ENCODE data around the gene MBLAC1.
A peak's percentile ranks its signal among the peaks of the same experiment; 100 is the strongest.

The MBLAC1 gene

DNA sequence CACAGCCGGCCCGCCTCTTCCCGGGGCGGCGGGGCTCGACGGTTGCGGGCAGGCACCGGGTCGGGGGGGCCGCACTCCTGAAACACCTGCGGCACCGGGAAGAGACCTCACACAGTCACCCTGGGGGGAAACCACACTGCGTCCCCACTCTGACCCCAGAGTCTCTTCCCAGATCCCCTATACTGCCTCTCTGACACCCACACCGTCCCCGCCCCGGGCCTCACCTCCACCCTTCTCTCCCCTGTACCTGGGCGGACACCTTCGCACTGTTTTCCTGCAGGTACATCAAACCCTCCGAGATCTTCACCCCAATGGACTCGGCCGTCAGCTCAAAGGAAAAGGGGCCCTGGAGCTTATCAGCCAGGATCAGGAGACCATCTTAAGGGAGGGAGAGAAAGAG is 45.1 kb downstream of the MBLAC1 start:
- no peak for DNase-seq (ENCODE audit: extremely low read depth, low read depth)
- no peak overlapping the region for H3K4me3 ChIP-seq (replicated peaks; ENCODE audit: low read depth, low read length)
- TF ChIP-seq, protein P1, sequence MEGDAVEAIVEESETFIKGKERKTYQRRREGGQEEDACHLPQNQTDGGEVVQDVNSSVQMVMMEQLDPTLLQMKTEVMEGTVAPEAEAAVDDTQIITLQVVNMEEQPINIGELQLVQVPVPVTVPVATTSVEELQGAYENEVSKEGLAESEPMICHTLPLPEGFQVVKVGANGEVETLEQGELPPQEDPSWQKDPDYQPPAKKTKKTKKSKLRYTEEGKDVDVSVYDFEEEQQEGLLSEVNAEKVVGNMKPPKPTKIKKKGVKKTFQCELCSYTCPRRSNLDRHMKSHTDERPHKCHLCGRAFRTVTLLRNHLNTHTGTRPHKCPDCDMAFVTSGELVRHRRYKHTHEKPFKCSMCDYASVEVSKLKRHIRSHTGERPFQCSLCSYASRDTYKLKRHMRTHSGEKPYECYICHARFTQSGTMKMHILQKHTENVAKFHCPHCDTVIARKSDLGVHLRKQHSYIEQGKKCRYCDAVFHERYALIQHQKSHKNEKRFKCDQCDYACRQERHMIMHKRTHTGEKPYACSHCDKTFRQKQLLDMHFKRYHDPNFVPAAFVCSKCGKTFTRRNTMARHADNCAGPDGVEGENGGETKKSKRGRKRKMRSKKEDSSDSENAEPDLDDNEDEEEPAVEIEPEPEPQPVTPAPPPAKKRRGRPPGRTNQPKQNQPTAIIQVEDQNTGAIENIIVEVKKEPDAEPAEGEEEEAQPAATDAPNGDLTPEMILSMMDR (IDR thresholded peaks at IDR 0.05; ENCODE audit: low read depth, low read length, missing control alignments): no peak

DNA sequence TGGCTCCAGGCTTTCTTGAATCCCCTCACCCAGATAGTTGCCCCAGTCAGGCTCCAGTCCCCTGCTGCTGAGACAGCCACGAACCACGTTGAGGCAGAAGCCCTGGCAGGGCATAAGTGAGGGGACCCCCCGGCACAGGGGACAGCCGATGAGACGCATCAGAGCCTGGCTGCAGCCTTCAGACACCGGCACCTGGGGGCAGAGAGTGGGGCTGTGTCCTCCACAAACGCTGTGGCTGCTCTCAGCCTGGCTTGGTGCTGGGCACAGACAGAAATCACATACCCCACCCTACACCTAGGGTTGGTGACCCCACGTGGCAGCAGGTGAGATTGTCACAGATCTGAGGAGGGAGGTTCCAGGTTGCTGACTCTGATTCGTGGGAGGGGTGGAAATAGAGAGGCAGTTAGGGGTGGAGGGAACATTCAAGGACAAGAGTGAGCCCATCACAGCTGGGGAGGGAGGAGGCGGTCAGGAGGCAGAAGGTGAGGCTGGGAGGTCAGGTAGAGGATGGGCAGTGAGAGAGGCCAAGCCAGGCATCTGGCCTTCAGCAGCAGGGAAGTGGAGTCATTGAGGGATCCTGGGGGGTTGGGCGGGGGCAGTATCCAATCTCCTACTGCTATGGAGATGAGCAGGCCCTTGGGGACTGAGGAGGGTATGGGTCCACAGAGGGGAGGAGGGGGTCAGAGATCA is 47.2 kb downstream of the MBLAC1 start:
- H3K4me3 ChIP-seq (replicated peaks; ENCODE audit: low read depth, low read length): no peak overlapping the region
- DNase-seq (ENCODE audit: extremely low read depth, low read depth): no peak

DNA sequence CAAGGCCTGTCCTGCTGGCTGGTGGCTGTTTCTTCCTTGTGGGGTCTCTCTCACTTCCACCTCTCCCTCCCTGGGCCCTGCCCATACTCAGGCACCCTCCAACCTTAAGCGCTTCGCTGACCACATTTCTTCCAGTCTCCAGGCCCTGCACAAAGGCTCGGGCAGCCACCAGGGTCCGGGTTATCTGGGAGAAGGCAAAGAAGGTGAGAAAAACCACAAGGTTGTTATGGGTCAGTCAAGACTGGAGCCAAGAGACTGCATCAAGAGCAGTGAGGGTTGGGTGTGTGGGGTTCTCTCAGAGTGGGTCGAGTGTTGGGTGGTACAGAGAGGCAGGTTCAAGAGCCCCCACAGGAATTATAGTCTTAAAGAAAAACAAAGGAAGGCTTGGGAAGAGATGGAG is 47.8 kb downstream of the MBLAC1 start:
- TF ChIP-seq, protein P1 (IDR thresholded peaks at IDR 0.05; ENCODE audit: low read depth, low read length, missing control alignments): no peak
- H3K4me3 ChIP-seq (replicated peaks; ENCODE audit: low read depth, low read length): no peak overlapping the region
- DNase-seq (ENCODE audit: extremely low read depth, low read depth): no peak

More for the DNA sequence above, 47.2 kb downstream of the MBLAC1 start:
- TF ChIP-seq, protein P1 (IDR thresholded peaks at IDR 0.05; ENCODE audit: low read depth, low read length, missing control alignments): no peak

DNA sequence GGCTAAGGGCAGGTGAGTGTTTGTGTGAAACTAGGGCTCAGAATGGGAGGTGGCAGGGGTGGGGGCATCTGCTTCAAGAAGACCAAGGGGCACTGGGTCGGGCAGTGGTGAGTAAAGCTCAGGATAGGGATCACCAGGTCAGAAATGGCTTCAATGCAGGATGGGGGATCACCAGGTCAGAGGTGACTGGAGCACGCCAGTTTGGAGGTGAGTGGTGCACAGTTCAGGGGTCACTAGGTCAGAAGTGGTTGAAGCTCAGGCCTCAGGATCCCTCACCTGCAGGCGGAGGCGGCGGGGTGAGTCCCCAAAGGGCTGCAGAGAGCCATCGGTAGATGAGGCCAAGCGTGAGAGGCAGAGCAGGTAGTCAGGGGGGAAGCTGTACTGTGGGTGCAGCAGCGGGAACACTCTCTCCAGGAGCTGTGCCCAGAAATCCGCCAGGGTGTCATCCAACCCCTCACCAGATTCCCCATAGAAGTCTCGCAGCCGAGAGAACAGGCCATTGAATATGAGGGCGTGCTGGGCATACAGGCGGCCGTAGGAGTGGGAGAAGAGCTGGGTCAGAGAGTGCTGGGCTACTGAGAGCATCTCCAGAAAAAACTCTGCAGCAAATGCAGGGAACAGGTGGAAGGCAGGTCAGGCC is 48.6 kb downstream of the MBLAC1 start:
- H3K4me3 ChIP-seq (replicated peaks; ENCODE audit: low read depth, low read length): no peak overlapping the region
- no peak for DNase-seq (ENCODE audit: extremely low read depth, low read depth)
- TF ChIP-seq, protein P1 (IDR thresholded peaks at IDR 0.05; ENCODE audit: low read depth, low read length, missing control alignments): no peak

DNA sequence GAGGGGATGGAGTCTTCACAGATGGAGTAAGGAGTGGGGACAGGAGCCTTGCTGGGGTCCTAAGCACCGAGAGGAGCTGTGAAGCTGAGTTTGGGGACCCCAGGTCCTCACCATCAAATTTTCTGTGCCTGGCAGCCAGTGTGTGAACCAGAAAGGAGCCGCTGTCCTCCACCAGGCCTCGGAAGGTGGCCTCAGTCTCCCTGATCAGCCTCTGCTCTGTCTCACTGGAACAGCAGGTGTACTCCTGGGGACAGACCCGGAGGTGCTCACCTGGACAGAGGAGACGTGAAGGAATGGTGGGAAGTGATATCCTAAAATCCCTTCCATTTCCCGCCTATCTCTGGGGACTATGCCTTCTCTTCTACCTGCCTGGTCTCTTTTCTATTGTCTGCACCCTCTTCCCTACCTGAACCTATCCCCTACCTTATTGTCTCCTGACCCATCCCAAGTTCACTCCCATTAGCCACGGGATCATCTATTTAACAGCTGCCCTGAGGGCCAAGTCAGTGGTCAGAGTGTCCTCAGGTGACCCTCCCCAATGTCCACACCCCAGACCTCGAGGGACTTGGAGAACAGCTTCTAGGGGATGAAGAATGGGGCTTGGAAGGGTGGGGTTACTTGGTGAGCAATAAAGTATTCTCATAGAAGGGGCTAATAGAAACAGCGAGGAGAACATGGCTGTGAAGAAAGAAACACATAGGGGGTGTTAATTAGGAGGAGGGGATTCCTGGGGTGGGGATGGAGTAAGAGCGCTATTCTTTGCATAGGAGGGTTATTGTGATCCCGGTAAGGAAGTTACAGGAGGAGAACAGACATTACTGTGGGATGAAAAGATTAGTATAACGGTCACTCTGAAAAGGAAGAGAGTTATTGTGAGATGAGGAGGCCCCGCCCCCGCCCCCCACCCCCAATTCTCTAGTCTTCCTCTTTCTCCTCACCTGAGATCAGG is 49.6 kb downstream of the MBLAC1 start:
- no peak for DNase-seq (ENCODE audit: extremely low read depth, low read depth)
- TF ChIP-seq, protein P1 (IDR thresholded peaks at IDR 0.05; ENCODE audit: low read depth, low read length, missing control alignments): no peak
- H3K4me3 ChIP-seq (replicated peaks; ENCODE audit: low read depth, low read length): peak overlapping the region; percentile 67

DNA sequence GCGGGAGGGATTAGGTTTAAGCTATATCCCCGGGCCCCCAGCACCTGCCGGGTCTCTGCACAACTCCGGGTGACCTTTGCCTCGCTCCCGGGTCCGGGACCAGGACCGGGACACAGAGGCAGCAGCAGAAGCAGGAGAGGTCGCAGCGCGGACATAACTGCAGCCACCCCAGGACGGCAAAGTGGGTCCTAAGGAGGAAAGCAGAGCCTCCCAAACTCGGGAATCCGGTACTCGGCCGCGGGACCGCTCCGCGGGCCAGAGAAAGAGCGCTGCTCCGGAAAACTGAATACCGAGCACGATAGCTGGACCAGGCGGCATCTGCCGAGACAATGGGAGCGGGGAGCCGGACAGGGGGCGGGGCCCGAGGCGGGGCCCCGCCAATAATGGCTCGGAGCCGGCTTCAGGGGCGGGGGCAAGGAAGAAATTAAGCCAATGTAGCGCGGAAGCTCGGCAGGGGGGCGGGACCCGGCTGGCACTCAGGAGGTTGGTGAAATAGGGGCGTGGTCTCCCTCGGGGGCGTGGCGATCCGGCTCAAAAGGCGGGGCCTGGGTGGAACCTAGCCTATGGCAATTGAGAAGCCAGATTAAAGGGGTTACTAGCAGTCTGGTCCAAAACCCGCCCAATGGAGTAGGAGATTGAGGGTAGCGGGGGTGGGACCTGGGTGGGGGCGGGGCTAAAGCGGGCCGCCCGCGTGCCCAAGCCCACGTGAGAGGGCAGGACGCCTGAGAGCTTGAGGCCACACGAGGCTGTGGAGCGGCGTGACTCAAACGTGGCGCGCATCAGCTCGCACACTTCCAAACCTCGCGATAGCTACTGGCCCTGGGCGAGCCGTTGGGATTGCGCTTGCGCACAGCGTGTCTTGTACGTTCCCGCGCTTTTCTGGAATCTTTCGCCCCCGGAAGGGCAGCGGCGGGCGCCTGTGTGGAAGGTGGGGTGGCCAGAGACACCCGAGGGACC is 50.6 kb downstream of the MBLAC1 start, which contains the start of the genes GPC2 and STAG3:
GPC2 (minus strand) TSS at position 337 of the 957 bp plus-strand sequence; CDS start at position 155, 182 bp downstream.
STAG3 (plus strand) TSS at position 874 of the 957 bp plus-strand sequence. CDS start 2,639 bp downstream, outside the sequence.
- TF ChIP-seq, protein P1 (IDR thresholded peaks at IDR 0.05; ENCODE audit: low read depth, low read length, missing control alignments): no peak
- peak; percentile 86 for DNase-seq (ENCODE audit: extremely low read depth, low read depth)

More for the DNA sequence above, 50.6 kb downstream of the MBLAC1 start, which contains the start of the genes GPC2 and STAG3:
- H3K4me3 ChIP-seq (replicated peaks; ENCODE audit: low read depth, low read length): peak within 1 kb of the TSS; percentile 67

All from HFF-Myc (cell line).